GM13977 (cell line): Measurements from ENCODE around the gene CACTIN.
"Not testable (repeated sequence)": the region's sequence is repeated elsewhere in the genome, so short reads cannot be mapped to it uniquely, and the experiment has no call there.

Experiments
- DNase-seq: peaks from one replicate; pipeline ENCODE4 v3.0.0; 2012; ENCODE audit warnings: low spot score
- CTCF ChIP-seq: IDR thresholded peaks from 2 replicates; pipeline ENCODE4 v1.5.1; 2012; ENCODE audit warnings: mild to moderate bottlenecking, control low read depth; ENCODE audit not compliant: insufficient read depth; ENCODE audit errors: extremely low read depth, missing control alignments
- in situ Hi-C: fragments of 300-500 bp; cut with MboI; formaldehyde crosslinking; loops from one replicate; pipeline ENCODE4 v1.12.0; 2022; ENCODE audit warnings: low sequenced_read_pairs, low pct_unique_long_range_greater_than_20kb, mixed read lengths, inconsistent platforms; ENCODE audit not compliant: unreplicated experiment

CACTIN gene

GRCh38 chr19:3589949-3590348, 36.6 kb downstream of the CACTIN start:
- in situ Hi-C loops = no loop called here
- no peak for DNase-seq
- no peak for TF ChIP-seq CTCF

GRCh38 chr19:3589439-3589838, 37.2 kb downstream of the CACTIN start:
- no peak for TF ChIP-seq CTCF
- in situ Hi-C loops = no loop called here
- no peak for DNase-seq

DNA sequence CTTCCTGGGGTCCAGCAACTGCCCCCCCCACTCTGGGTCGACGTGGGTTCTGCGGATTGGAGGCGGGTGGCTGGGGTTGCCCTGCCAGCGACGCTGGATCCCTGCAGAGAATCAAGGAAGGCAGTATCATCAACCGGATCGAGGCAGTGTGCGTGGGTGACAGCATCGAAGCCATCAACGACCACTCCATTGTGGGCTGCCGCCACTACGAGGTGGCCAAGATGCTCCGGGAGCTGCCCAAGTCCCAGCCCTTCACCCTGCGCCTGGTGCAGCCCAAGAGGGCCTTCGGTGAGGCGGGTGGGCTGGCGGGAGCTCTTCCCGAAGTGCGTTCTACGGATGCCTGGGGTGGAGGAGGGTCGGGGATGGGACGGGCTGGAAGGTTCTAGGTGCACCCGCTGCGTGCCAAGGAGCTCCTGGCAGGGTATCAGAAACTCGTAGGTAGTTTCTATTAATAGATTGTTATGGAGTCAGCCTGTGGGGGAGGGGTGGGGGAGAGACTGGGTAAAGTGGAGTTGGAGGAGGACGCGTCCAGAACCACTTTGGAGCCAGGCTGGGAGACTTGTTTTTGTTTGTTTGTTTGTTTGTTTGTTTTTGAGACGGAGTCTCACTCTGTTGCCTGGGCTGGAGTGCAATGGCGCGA, 39.8 kb downstream of the CACTIN start:
- DNase-seq = no peak
- in situ Hi-C loops = no loop called here
- TF ChIP-seq CTCF = no peak

GRCh38 chr19:3586127-3586626, 40.4 kb downstream of the CACTIN start:
- in situ Hi-C loops = no loop called here
- no peak for DNase-seq
- TF ChIP-seq CTCF = peak; percentile 53

GRCh38 chr19:3585301-3586126, 41.1 kb downstream of the CACTIN start, which contains the start of gene GIPC3:
TSS of gene GIPC3 (plus strand) at chr19:3585478. CDS start at chr19:3585598, 120 bp downstream.
- no peak for DNase-seq
- TF ChIP-seq CTCF = no peak
- in situ Hi-C loops = no loop called here

GRCh38 chr19:3584036-3584802, 42.4 kb downstream of the CACTIN start:
- DNase-seq, in situ Hi-C loops: not testable (repeated sequence)

GRCh38 chr19:3581792-3582191, 44.8 kb downstream of the CACTIN start:
- in situ Hi-C loops, DNase-seq: not testable (repeated sequence)
